Fibroblast of lung (primary cell): ENCODE results near the gene OSBPL6. TPM values are rescaled to one million over a fixed set of nuclear protein-coding genes. Genes with fewer than 3 reads are reported as not detected.

Experiments used
- DNase-seq, 2 donors: peaks; one replicate each; pipeline versions ENCODE4 v3.0.0 to v3.0.0-alpha.2; 2010; ENCODE audit warnings: low read depth in 2 of 2
- H2AFZ ChIP-seq: 2 replicates; pipeline ENCODE4 v1.5.1; 2012; ENCODE audit warnings: low read length, control low read depth, inconsistent platforms
- H3K27ac ChIP-seq: 2 replicates; pipeline ENCODE4 v1.5.1; 2011; ENCODE audit warnings: low read length, control low read depth; ENCODE audit not compliant: insufficient read depth
- H3K27me3 ChIP-seq: 2 replicates; pipeline ENCODE4 v1.5.1; 2011; ENCODE audit warnings: mild to moderate bottlenecking, low read length; ENCODE audit not compliant: control insufficient read depth, insufficient read depth
- H3K36me3 ChIP-seq: 2 replicates; pipeline ENCODE4 v1.5.1; 2011; ENCODE audit warnings: low read length; ENCODE audit not compliant: control insufficient read depth, insufficient read depth
- H3K4me1 ChIP-seq: 2 replicates; pipeline ENCODE4 v1.5.1; 2011; ENCODE audit warnings: low read length; ENCODE audit not compliant: control insufficient read depth, insufficient read depth; ENCODE audit errors: extremely low read depth
- H3K4me2 ChIP-seq: 2 replicates; pipeline ENCODE4 v1.5.1; 2011; ENCODE audit warnings: low read length, control low read depth; ENCODE audit not compliant: insufficient read depth; ENCODE audit errors: extremely low read depth
- H3K4me3 ChIP-seq, 4 experiments: fragments of 200-600 bp in 1 of 4; sonication (generic) in 1 of 4; replicated peaks in 1 of 4; 2 replicates each; pipeline ENCODE4 v1.5.1; 2011 to 2016; ENCODE audit warnings: low read length in 4 of 4, low read depth in 3 of 4, mild to moderate bottlenecking in 3 of 4, control low read depth in 2 of 4, inconsistent platforms in 1 of 4, mixed read lengths in 1 of 4; ENCODE audit not compliant: insufficient read depth in 1 of 4; ENCODE audit errors: control extremely low read depth in 1 of 4
- H3K79me2 ChIP-seq: 2 replicates; pipeline ENCODE4 v1.5.1; 2012; ENCODE audit warnings: mild to moderate bottlenecking, low read length, inconsistent platforms; ENCODE audit not compliant: control insufficient read depth, insufficient read depth
- H3K9ac ChIP-seq: 2 replicates; pipeline ENCODE4 v1.5.1; 2011; ENCODE audit warnings: mild to moderate bottlenecking, low read length, control low read depth; ENCODE audit not compliant: insufficient read depth
- H3K9me3 ChIP-seq: 2 replicates; pipeline ENCODE4 v1.5.1; 2012; ENCODE audit warnings: low read depth, low read length; ENCODE audit not compliant: control insufficient read depth, insufficient read depth
- H4K20me1 ChIP-seq: 2 replicates; pipeline ENCODE4 v1.5.1; 2011; ENCODE audit warnings: low read length; ENCODE audit not compliant: control insufficient read depth, insufficient read depth; ENCODE audit errors: extremely low read depth
- EZH2 ChIP-seq: IDR thresholded peaks from 2 replicates; pipeline ENCODE4 v1.5.1; 2012; ENCODE audit warnings: low read length, control low read depth, mild to moderate bottlenecking; ENCODE audit errors: missing control alignments
- polyA plus RNA-seq, 2 donors: library from polyadenylated mRNA; depleted of rRNA in 1 of 2; stranded (reverse) in 1 of 2; unstranded in 1 of 2; fragments of >200 nt; gene quantifications; 2 replicates each; pipeline ENCODE4 v1.2.1, GENCODE V29; 2011 to 2012; ENCODE audit warnings: missing spikeins in 1 of 2
- total RNA-seq: library from RNA; depleted of rRNA; stranded (reverse); fragments of >200 nt; gene quantifications from 2 replicates; pipeline ENCODE4 v1.2.1, GENCODE V29; 2014
- TF ChIP-seq, protein P1 (sequence below), 2 donors: IDR thresholded peaks in 1 of 2; conservative IDR thresholded peaks in 1 of 2; 1 replicate in 1 of 2; 2 replicates in 1 of 2; pipeline ENCODE4 v1.5.1; 2011 to 2012; ENCODE audit warnings: low read length in 2 of 2, control low read depth in 1 of 2, inconsistent platforms in 1 of 2, low read depth in 1 of 2, mild to moderate bottlenecking in 1 of 2

OSBPL6 gene
- total and polyA plus RNA-seq, 2 donors (not counting 1 experiment from before 2014, with no cell fraction given) = 1.0 to 5.3 TPM

DNA sequence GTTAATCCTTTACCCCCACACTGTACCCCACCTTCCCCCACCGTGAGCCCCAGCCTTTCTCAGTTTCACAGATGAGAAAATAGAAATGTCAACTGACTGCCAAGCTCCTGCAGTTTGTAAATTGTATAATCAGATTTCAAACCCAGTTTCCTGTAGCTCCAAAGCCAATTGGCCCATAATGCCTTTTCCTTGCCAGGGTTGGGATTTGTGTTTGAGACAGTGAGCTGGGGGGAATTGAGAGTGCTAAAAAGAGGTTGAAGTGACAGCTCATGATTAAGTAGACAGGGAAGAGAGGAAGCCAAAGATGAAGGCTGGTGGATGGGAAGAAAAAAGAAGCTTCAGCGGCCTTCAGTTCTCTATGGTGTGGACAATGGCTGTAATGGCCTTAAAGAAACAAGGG is 10.7 kb downstream of the OSBPL6 start:
- peak in 1 of 2 donors; percentile 21 for DNase-seq
- H3K27ac ChIP-seq = no peak overlapping the region

DNA sequence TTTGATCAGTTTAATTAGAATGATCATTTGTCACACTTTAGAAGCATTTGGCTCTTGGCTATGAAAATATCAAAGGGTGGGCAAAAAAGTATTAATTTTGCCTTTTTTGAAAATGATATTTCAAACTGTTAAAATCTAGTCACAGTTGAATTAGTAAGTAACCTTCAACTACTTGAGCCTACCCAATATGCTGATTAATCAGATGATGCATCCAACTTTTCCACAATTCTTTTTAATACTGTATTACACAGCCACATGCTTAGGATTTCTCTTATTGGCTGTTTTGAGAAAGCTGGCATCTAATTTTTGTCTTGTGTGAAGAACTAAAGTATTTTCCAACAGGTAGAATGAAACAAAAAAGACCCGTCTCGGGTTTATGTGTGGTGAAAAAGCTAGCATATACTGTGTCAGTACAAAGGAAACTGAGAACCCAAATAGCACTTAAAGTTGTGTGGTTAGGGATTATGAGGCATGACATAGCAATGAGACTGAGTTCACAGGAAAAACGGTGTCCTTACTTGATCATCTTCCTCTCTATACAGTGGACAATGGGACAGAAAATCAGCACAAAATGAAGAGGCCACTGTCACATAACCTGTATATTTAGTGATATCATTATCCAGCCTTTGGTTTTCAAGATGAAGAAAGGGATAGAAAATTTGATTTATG is 11.7 kb downstream of the OSBPL6 start:
- H2AFZ ChIP-seq = no peak overlapping the region
- no peak overlapping the region for H3K27ac ChIP-seq
- no peak overlapping the region for H3K4me2 ChIP-seq
- H3K4me1 ChIP-seq = no peaks in the 10 kb centered on the region
- no peaks in the 10 kb centered on the region for H4K20me1 ChIP-seq
- TF ChIP-seq, protein P1, sequence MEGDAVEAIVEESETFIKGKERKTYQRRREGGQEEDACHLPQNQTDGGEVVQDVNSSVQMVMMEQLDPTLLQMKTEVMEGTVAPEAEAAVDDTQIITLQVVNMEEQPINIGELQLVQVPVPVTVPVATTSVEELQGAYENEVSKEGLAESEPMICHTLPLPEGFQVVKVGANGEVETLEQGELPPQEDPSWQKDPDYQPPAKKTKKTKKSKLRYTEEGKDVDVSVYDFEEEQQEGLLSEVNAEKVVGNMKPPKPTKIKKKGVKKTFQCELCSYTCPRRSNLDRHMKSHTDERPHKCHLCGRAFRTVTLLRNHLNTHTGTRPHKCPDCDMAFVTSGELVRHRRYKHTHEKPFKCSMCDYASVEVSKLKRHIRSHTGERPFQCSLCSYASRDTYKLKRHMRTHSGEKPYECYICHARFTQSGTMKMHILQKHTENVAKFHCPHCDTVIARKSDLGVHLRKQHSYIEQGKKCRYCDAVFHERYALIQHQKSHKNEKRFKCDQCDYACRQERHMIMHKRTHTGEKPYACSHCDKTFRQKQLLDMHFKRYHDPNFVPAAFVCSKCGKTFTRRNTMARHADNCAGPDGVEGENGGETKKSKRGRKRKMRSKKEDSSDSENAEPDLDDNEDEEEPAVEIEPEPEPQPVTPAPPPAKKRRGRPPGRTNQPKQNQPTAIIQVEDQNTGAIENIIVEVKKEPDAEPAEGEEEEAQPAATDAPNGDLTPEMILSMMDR (conservative IDR thresholded peaks at IDR 0.05 in 1 of 2, IDR thresholded peaks at IDR 0.05 in 1 of 2; ENCODE audit: low read depth in 1 of 2, low read length in 2 of 2) = no peak
- TF ChIP-seq EZH2 = no peak
- DNase-seq = peak; percentile 18 to 90
- no peaks in the 10 kb centered on the region for H3K9me3 ChIP-seq
- H3K9ac ChIP-seq = no peak overlapping the region
- no peaks in the 10 kb centered on the region for H3K79me2 ChIP-seq
- H3K36me3 ChIP-seq = no peaks in the 10 kb centered on the region
- H3K27me3 ChIP-seq = no peaks in the 10 kb centered on the region
- H3K4me3 ChIP-seq = no peak overlapping the region

More for the DNA sequence above, 10.7 kb downstream of the OSBPL6 start:
- H3K4me2 ChIP-seq = no peak overlapping the region
- no peak overlapping the region for H2AFZ ChIP-seq
- H3K4me1 ChIP-seq = no peaks in the 10 kb centered on the region
- H3K36me3 ChIP-seq = no peaks in the 10 kb centered on the region
- TF ChIP-seq, protein P1 (conservative IDR thresholded peaks at IDR 0.05 in 1 of 2, IDR thresholded peaks at IDR 0.05 in 1 of 2; ENCODE audit: low read depth in 1 of 2, low read length in 2 of 2) = no peak
- no peak for TF ChIP-seq EZH2
- H3K9ac ChIP-seq = no peak overlapping the region
- no peaks in the 10 kb centered on the region for H3K27me3 ChIP-seq
- no peaks in the 10 kb centered on the region for H3K79me2 ChIP-seq
- no peaks in the 10 kb centered on the region for H3K9me3 ChIP-seq
- H4K20me1 ChIP-seq = no peaks in the 10 kb centered on the region
- no peak overlapping the region for H3K4me3 ChIP-seq

DNA sequence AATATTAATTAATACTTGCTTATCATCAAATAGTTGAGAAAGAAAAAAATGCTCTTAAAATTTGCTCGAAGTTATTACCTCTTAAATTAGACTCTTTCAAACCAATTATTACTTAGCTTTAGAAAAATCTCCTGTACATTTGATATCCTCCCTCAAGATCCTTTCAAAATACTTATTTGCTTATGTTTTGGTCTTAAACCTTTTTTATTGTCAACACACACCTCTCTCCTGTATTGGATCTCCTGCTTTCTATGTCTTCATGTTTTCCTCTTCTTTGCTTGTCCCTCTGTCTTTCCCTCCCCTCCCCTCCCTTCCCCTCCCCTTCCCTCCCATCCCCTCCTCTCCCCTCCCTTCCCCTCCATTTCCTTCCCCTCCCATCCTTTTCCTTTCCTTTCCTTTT is 14.0 kb downstream of the OSBPL6 start:
- no peak for DNase-seq
- Histone ChIP-seq H3K27me3 (no peaks in the 10 kb centered on the region), H3K36me3 (no peaks in the 10 kb centered on the region), H3K4me3 (no peak overlapping the region), H3K9ac (no peak overlapping the region), H3K4me2 (no peak overlapping the region), H3K4me1 (no peaks in the 10 kb centered on the region), H3K79me2 (no peaks in the 10 kb centered on the region), H3K27ac (no peak overlapping the region), H2AFZ (no peak overlapping the region), H4K20me1 (no peaks in the 10 kb centered on the region), H3K9me3 (no peaks in the 10 kb centered on the region)
- TF ChIP-seq, protein P1 (conservative IDR thresholded peaks at IDR 0.05 in 1 of 2, IDR thresholded peaks at IDR 0.05 in 1 of 2; ENCODE audit: low read depth in 1 of 2, low read length in 2 of 2) = no peak
- no peak for TF ChIP-seq EZH2
